Lung (tissue), 12 donors: Measurements from ENCODE around the gene SPOUT1. TPM values are rescaled to one million over a fixed set of nuclear protein-coding genes. Genes with fewer than 3 reads are reported as not detected.

ENCODE experiments used
- ATAC-seq: fragments of 200-7000 bp; cut with Tn5 transposase; one replicate; pipeline ENCODE4 v1.9.1; 2020; ENCODE audit warnings: moderate number of reproducible peaks; ENCODE audit not compliant: insufficient read depth, low FRiP score
- DNase-seq, 3 donors: peaks; one replicate each; pipeline ENCODE4 v3.0.0-alpha.2; 2013 to 2017
- H3K27ac ChIP-seq, 2 donors: one replicate each; pipeline ENCODE4 v1.5.1; 2013; ENCODE audit warnings: mild to moderate bottlenecking in 2 of 2, moderate library complexity in 2 of 2, control low read depth in 1 of 2, inconsistent platforms in 1 of 2, low read depth in 1 of 2, low read length in 1 of 2
- H3K27me3 ChIP-seq, 3 donors: one replicate each; pipeline ENCODE4 v1.5.1; 2013; ENCODE audit warnings: low read length in 2 of 3; ENCODE audit not compliant: control insufficient read depth in 3 of 3, insufficient read depth in 3 of 3
- H3K36me3 ChIP-seq, 4 donors: one replicate each; pipeline ENCODE4 v1.5.1; 2013; ENCODE audit warnings: low read length in 4 of 4, mild to moderate bottlenecking in 1 of 4, moderate library complexity in 1 of 4; ENCODE audit not compliant: control insufficient read depth in 4 of 4, insufficient read depth in 4 of 4
- H3K4me1 ChIP-seq, 5 donors: one replicate each; pipeline ENCODE4 v1.5.1; 2013; ENCODE audit warnings: low read length in 5 of 5, mild to moderate bottlenecking in 2 of 5, moderate library complexity in 1 of 5; ENCODE audit not compliant: control insufficient read depth in 5 of 5, insufficient read depth in 5 of 5
- H3K4me3 ChIP-seq: one replicate; pipeline ENCODE4 v1.5.1; 2013; ENCODE audit warnings: mild to moderate bottlenecking, control low read depth, moderate library complexity
- H3K9ac ChIP-seq, 2 donors: one replicate each; pipeline ENCODE4 v1.5.1; 2013; ENCODE audit warnings: low read length in 2 of 2, control low read depth in 1 of 2; ENCODE audit not compliant: insufficient read depth in 1 of 2
- H3K9me3 ChIP-seq, 4 donors: one replicate each; pipeline ENCODE4 v1.5.1; 2013; ENCODE audit warnings: low read length in 3 of 4, mild to moderate bottlenecking in 1 of 4, moderate library complexity in 1 of 4; ENCODE audit not compliant: control insufficient read depth in 4 of 4, insufficient read depth in 3 of 4
- CTCF ChIP-seq: IDR thresholded peaks from 2 replicates; pipeline ENCODE4 v1.5.1; 2012; ENCODE audit warnings: mild to moderate bottlenecking; ENCODE audit errors: control extremely low read depth, extremely low read depth
- WGBS, 2 donors: extraction: QIAGEN DNeasy Blood & Tissue Kit; methylation state at CpG; one replicate each; pipeline ENCODE4 v1.1.7; 2013; 5-methylcytosine and 5-hydroxymethylcytosine counted together
- polyA plus RNA-seq, 2 donors: library from polyadenylated mRNA; stranded (reverse); fragments of 200-250 nt; gene quantifications; one replicate each; pipeline ENCODE4 v1.2.1, GENCODE V29; 2013
- total RNA-seq, 2 donors: library from RNA; depleted of rRNA in 1 of 2; stranded (reverse); fragments of >200 nt in 1 of 2; gene quantifications; one replicate each; pipeline ENCODE4 v1.2.1, GENCODE V29; 2014 to 2021
- donor health status: control.
- donor health status: control.
- donor health status: Bipolar disorder and iron deficiency.
- donor health status: healthy.
- donor health status: DM: yes; HTN: yes; CAD: no.

Gene SPOUT1
- total and polyA plus RNA-seq, 4 donors, result 23.7 to 50.0 (median 29.1) TPM

GRCh38 chr9:128833696-128834095 is 4.1 kb upstream of the SPOUT1 start:
- H3K27me3 ChIP-seq, result no peaks in the 10 kb centered on the region
- H3K9ac ChIP-seq, result no peak overlapping the region
- H3K4me1 ChIP-seq, result peaks cover 0 to 10% (median 2%) of the 10 kb centered on the region in 5 donors
- WGBS, 2 donors, result 94 to 97% methylated on average over 10 of the region's 10 CpGs
- H3K27ac ChIP-seq, result no peak overlapping the region
- H3K4me3 ChIP-seq, result no peak overlapping the region
- no peaks in the 10 kb centered on the region for H3K9me3 ChIP-seq
- ATAC-seq (no peak), DNase-seq (no peak)
- peaks cover 0 to 9% (median 0%) of the 10 kb centered on the region in 4 donors for H3K36me3 ChIP-seq
- no peak for TF ChIP-seq CTCF

GRCh38 chr9:128828719-128829452 is 708 bp downstream of the SPOUT1 start:
- H3K36me3 ChIP-seq, result peaks cover 0 to 31% (median 9%) of the 10 kb centered on the region in 4 donors
- no peak for DNase-seq

GRCh38 chr9:128828267-128828666 is 1.3 kb downstream of the SPOUT1 start:
- Histone ChIP-seq H3K4me1 (peaks cover 0 to 12% (median 2%) of the 10 kb centered on the region in 5 donors), H3K9me3 (no peaks in the 10 kb centered on the region), H3K36me3 (peaks cover 0 to 37% (median 9%) of the 10 kb centered on the region in 4 donors), H3K4me3 (no peak overlapping the region), H3K27ac (no peak overlapping the region), H3K27me3 (no peaks in the 10 kb centered on the region), H3K9ac (no peak overlapping the region)
- no peak for ATAC-seq
- no peak for TF ChIP-seq CTCF
- 92 to 96% methylated on average over 8 of the region's 8 CpGs for WGBS, 2 donors
- DNase-seq, result no peak

More at GRCh38 chr9:128828719-128829452, 708 bp downstream of the SPOUT1 start:
- peaks cover 0 to 12% (median 2%) of the 10 kb centered on the region in 5 donors for H3K4me1 ChIP-seq
- no peak for ATAC-seq
- H3K9me3 ChIP-seq, result no peaks in the 10 kb centered on the region
- no peak for TF ChIP-seq CTCF
- peak overlapping the region; percentile 96 for H3K4me3 ChIP-seq
- 33 to 35% methylated on average over 18 of the region's 18 CpGs for WGBS, 2 donors
- H3K27ac ChIP-seq, result peak overlapping the region; percentile 73 to 83
- no peaks in the 10 kb centered on the region for H3K27me3 ChIP-seq
- H3K9ac ChIP-seq, result peak overlapping the region; percentile 66 to 73
